ENCODE measurements around the gene SLC35A3.
A peak's percentile ranks its signal among the peaks of the same experiment; 100 is the strongest.

Gene SLC35A3

DNA sequence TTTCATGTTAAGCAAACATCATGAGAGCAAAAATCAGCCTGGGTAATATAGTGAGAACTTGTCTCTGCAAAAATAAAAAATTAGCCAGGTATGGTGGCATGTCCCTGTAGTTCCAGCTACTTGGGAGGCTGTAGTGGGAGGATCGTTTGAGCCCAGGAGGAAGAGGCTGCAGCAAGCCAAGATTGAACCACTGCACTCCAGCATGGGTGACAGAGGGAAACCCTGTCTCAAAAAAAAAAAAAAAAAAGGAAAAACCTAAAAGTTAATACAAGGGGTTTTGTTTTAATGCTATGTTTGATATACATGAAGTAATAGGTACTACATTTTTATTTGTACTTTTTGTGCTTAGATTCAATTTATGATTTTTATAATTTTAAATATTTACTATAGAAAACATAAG lies 27.1 kb upstream of the SLC35A3 start:
- no peak overlapping the region for H2AK5ac ChIP-seq (ENCODE audit: low read depth, low read length)
- no CpG with 5 or more reads among the region's 1 CpG for WGBS, 2 donors (ENCODE audit: extremely low coverage in 2 of 2, insufficient read length in 2 of 2, insufficient replicate concordance in 1 of 2)

DNA sequence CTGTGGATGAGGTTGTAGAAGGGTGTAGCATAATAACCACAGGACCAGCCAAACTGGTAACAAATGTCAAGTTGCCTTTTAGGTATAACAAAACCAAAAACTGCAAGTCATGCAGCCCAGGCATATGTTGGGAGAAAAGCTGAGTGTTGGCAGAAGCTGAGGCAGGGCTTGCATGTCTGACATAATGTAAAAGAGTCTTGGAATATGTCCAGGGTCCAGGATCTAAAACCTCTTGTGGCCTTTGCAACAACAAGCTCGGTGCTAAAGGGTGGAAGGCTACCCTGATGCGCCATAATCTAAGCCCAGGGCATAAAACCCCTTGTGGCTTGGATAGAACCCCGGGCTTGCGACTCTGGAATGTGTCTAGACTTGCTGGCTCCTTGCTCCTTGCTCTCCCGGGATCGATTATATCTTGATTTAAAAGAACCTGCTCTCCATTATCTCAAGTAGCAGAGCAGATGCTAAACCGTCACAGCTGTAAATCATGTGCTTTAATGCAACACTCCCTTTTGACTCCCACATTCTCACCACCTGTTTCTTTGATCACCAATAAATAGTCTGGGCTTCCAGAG lies 26.5 kb upstream of the SLC35A3 start:
- Histone ChIP-seq H2BK120ac (ENCODE audit: low read depth, low read length) (no peak overlapping the region), H3K27me3 (ENCODE audit: control insufficient read depth in 3 of 3, insufficient read depth in 3 of 3, low read depth in 1 of 3, low read length in 3 of 3) (no peaks in the 10 kb centered on the region), H3K36me3 (replicated peaks in 1 of 2; ENCODE audit: control insufficient read depth in 2 of 2, insufficient read depth in 2 of 2, low read length in 2 of 2) (no peaks in the 10 kb centered on the region), H2AFZ (ENCODE audit: low read length) (peak overlapping the region; percentile 55), H4K91ac (ENCODE audit: low read depth, low read length, poor library complexity) (no peak overlapping the region), H3K4me1 (ENCODE audit: control insufficient read depth in 2 of 2, insufficient read depth in 1 of 2, low read depth in 1 of 2, low read length in 2 of 2) (no peaks in the 10 kb centered on the region), H2BK15ac (ENCODE audit: low read length) (no peak overlapping the region), H2BK5ac (ENCODE audit: low read length) (no peak overlapping the region), H3K79me1 (ENCODE audit: low read depth, low read length) (no peaks in the 10 kb centered on the region), H3K9me3 (replicated peaks in 1 of 2; ENCODE audit: control insufficient read depth in 2 of 2, insufficient read depth in 1 of 2, low read depth in 1 of 2, low read length in 2 of 2) (no peaks in the 10 kb centered on the region), H3K27ac (replicated peaks; ENCODE audit: low read length) (no peak overlapping the region), H3K4ac (ENCODE audit: low read length) (no peak overlapping the region), H2BK12ac (ENCODE audit: low read length) (no peak overlapping the region), H3K9ac (ENCODE audit: low read depth, low read length, poor library complexity) (no peak overlapping the region), H2AK5ac (ENCODE audit: low read depth, low read length) (no peak overlapping the region), H3K23ac (ENCODE audit: low read depth, low read length, poor library complexity) (no peak overlapping the region), H3K18ac (ENCODE audit: low read length) (no peak overlapping the region), H3K4me3 (ENCODE audit: low read length in 2 of 2) (no peak overlapping the region), H4K8ac (ENCODE audit: low read depth, low read length) (no peak overlapping the region), H3K4me2 (ENCODE audit: insufficient read depth, low read length, poor library complexity, severe bottlenecking) (no peak overlapping the region), H3K14ac (ENCODE audit: low read length) (no peak overlapping the region)
- WGBS, 2 donors (ENCODE audit: extremely low coverage in 2 of 2, insufficient read length in 2 of 2, insufficient replicate concordance in 1 of 2) = no CpG with 5 or more reads among the region's 7 CpGs
- no peak for DNase-seq (ENCODE audit: low spot score)

More for the DNA sequence above, 27.1 kb upstream of the SLC35A3 start:
- Histone ChIP-seq H3K9me3 (replicated peaks in 1 of 2; ENCODE audit: control insufficient read depth in 2 of 2, insufficient read depth in 1 of 2, low read depth in 1 of 2, low read length in 2 of 2) (no peaks in the 10 kb centered on the region), H3K27ac (replicated peaks; ENCODE audit: low read length) (no peak overlapping the region), H3K4ac (ENCODE audit: low read length) (no peak overlapping the region), H2AFZ (ENCODE audit: low read length) (no peak overlapping the region), H3K4me1 (ENCODE audit: control insufficient read depth in 2 of 2, insufficient read depth in 1 of 2, low read depth in 1 of 2, low read length in 2 of 2) (no peaks in the 10 kb centered on the region), H2BK120ac (ENCODE audit: low read depth, low read length) (no peak overlapping the region), H3K27me3 (ENCODE audit: control insufficient read depth in 3 of 3, insufficient read depth in 3 of 3, low read depth in 1 of 3, low read length in 3 of 3) (no peaks in the 10 kb centered on the region), H3K4me3 (ENCODE audit: low read length in 2 of 2) (no peak overlapping the region), H4K91ac (ENCODE audit: low read depth, low read length, poor library complexity) (no peak overlapping the region), H3K36me3 (replicated peaks in 1 of 2; ENCODE audit: control insufficient read depth in 2 of 2, insufficient read depth in 2 of 2, low read length in 2 of 2) (no peaks in the 10 kb centered on the region), H2BK15ac (ENCODE audit: low read length) (no peak overlapping the region), H3K9ac (ENCODE audit: low read depth, low read length, poor library complexity) (no peak overlapping the region), H3K18ac (ENCODE audit: low read length) (no peak overlapping the region), H4K8ac (ENCODE audit: low read depth, low read length) (no peak overlapping the region), H3K14ac (ENCODE audit: low read length) (no peak overlapping the region), H3K23ac (ENCODE audit: low read depth, low read length, poor library complexity) (no peak overlapping the region), H3K4me2 (ENCODE audit: insufficient read depth, low read length, poor library complexity, severe bottlenecking) (no peak overlapping the region), H2BK12ac (ENCODE audit: low read length) (no peak overlapping the region), H2BK5ac (ENCODE audit: low read length) (no peak overlapping the region), H3K79me1 (ENCODE audit: low read depth, low read length) (no peaks in the 10 kb centered on the region)
- no peak for DNase-seq (ENCODE audit: low spot score)

DNA sequence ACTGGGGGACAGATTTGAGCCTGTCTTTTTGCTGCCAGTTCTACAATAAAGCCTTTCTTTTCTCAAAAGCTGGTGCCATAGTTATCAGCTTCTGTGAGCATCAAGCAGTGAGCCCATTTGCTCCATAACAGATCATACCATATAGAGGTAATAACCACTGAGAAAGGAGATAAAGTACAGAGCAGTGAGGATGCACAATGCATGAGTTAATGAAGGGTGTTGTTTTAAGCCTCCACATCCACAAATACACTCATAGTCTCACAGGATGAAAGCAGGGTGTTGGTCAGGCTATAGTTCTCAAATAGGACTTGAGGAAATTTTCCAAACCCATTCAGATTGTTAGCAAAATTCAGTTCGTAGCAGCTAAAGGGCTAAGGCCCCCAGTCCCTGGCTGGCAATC lies 25.6 kb upstream of the SLC35A3 start:
- no peak for DNase-seq (ENCODE audit: low spot score)
- Histone ChIP-seq H3K79me1 (ENCODE audit: low read depth, low read length) (no peaks in the 10 kb centered on the region), H3K4ac (ENCODE audit: low read length) (no peak overlapping the region), H3K27ac (replicated peaks; ENCODE audit: low read length) (no peak overlapping the region), H3K4me1 (ENCODE audit: control insufficient read depth in 2 of 2, insufficient read depth in 1 of 2, low read depth in 1 of 2, low read length in 2 of 2) (no peaks in the 10 kb centered on the region), H3K36me3 (replicated peaks in 1 of 2; ENCODE audit: control insufficient read depth in 2 of 2, insufficient read depth in 2 of 2, low read length in 2 of 2) (no peaks in the 10 kb centered on the region), H3K9me3 (replicated peaks in 1 of 2; ENCODE audit: control insufficient read depth in 2 of 2, insufficient read depth in 1 of 2, low read depth in 1 of 2, low read length in 2 of 2) (no peaks in the 10 kb centered on the region), H2BK5ac (ENCODE audit: low read length) (no peak overlapping the region), H3K9ac (ENCODE audit: low read depth, low read length, poor library complexity) (no peak overlapping the region), H2AK5ac (ENCODE audit: low read depth, low read length) (no peak overlapping the region), H2BK12ac (ENCODE audit: low read length) (no peak overlapping the region), H3K27me3 (ENCODE audit: control insufficient read depth in 3 of 3, insufficient read depth in 3 of 3, low read depth in 1 of 3, low read length in 3 of 3) (no peaks in the 10 kb centered on the region), H2AFZ (ENCODE audit: low read length) (peak overlapping the region; percentile 55), H3K18ac (ENCODE audit: low read length) (no peak overlapping the region), H2BK15ac (ENCODE audit: low read length) (no peak overlapping the region), H4K91ac (ENCODE audit: low read depth, low read length, poor library complexity) (no peak overlapping the region), H3K4me2 (ENCODE audit: insufficient read depth, low read length, poor library complexity, severe bottlenecking) (no peak overlapping the region), H4K8ac (ENCODE audit: low read depth, low read length) (no peak overlapping the region), H3K4me3 (ENCODE audit: low read length in 2 of 2) (no peak overlapping the region), H2BK120ac (ENCODE audit: low read depth, low read length) (no peak overlapping the region), H3K23ac (ENCODE audit: low read depth, low read length, poor library complexity) (no peak overlapping the region), H3K14ac (ENCODE audit: low read length) (no peak overlapping the region)
- WGBS, 2 donors (ENCODE audit: extremely low coverage in 2 of 2, insufficient read length in 2 of 2, insufficient replicate concordance in 1 of 2) = no CpG with 5 or more reads among the region's 1 CpG

DNA sequence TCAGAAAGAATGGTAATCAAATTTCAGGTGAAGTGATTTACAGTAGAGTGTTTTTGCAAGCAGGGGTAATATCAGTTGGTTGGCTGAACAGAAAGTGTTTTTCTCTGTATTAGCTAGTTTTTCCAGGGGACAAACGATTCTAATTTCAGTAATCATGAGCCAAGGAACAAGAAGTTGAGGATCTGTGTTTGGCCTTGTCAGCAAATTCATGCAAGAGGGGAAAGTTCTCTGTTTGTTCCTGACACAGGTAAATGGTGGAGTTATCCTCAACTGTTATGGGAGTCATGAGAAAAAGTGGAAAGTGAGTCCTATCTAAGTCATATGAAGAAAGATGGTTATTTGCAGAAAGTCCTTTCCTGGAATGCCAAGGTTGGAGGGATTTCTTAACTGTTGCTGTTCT lies 24.6 kb upstream of the SLC35A3 start:
- WGBS, 2 donors (ENCODE audit: extremely low coverage in 2 of 2, insufficient read length in 2 of 2, insufficient replicate concordance in 1 of 2) = no CpG with 5 or more reads among the region's 1 CpG
- no peak for DNase-seq (ENCODE audit: low spot score)

More for the DNA sequence above, 24.6 kb upstream of the SLC35A3 start:
- Histone ChIP-seq H3K4me1 (ENCODE audit: control insufficient read depth in 2 of 2, insufficient read depth in 1 of 2, low read depth in 1 of 2, low read length in 2 of 2) (no peaks in the 10 kb centered on the region), H3K27me3 (ENCODE audit: control insufficient read depth in 3 of 3, insufficient read depth in 3 of 3, low read depth in 1 of 3, low read length in 3 of 3) (no peaks in the 10 kb centered on the region), H3K27ac (replicated peaks; ENCODE audit: low read length) (no peak overlapping the region), H3K9ac (ENCODE audit: low read depth, low read length, poor library complexity) (no peak overlapping the region), H4K91ac (ENCODE audit: low read depth, low read length, poor library complexity) (no peak overlapping the region), H3K79me1 (ENCODE audit: low read depth, low read length) (no peaks in the 10 kb centered on the region), H2AFZ (ENCODE audit: low read length) (no peak overlapping the region), H3K9me3 (replicated peaks in 1 of 2; ENCODE audit: control insufficient read depth in 2 of 2, insufficient read depth in 1 of 2, low read depth in 1 of 2, low read length in 2 of 2) (no peaks in the 10 kb centered on the region), H3K4me3 (ENCODE audit: low read length in 2 of 2) (no peak overlapping the region), H2BK15ac (ENCODE audit: low read length) (no peak overlapping the region), H2BK120ac (ENCODE audit: low read depth, low read length) (no peak overlapping the region), H3K18ac (ENCODE audit: low read length) (no peak overlapping the region), H3K23ac (ENCODE audit: low read depth, low read length, poor library complexity) (no peak overlapping the region), H3K14ac (ENCODE audit: low read length) (no peak overlapping the region), H2BK5ac (ENCODE audit: low read length) (no peak overlapping the region), H2AK5ac (ENCODE audit: low read depth, low read length) (no peak overlapping the region), H4K8ac (ENCODE audit: low read depth, low read length) (no peak overlapping the region), H3K36me3 (replicated peaks in 1 of 2; ENCODE audit: control insufficient read depth in 2 of 2, insufficient read depth in 2 of 2, low read length in 2 of 2) (no peaks in the 10 kb centered on the region), H3K4me2 (ENCODE audit: insufficient read depth, low read length, poor library complexity, severe bottlenecking) (no peak overlapping the region), H2BK12ac (ENCODE audit: low read length) (no peak overlapping the region), H3K4ac (ENCODE audit: low read length) (no peak overlapping the region)
